RWPE2 (cell line): ENCODE results near the gene GLCE.

Experiments
- ATAC-seq: fragments of 200-7000 bp; cut with Tn5 transposase; 3 replicates; pipeline ENCODE4 v1.9.1; 2021; ENCODE audit warnings: low read depth
- DNase-seq: peaks from one replicate; pipeline ENCODE4 v3.0.0-alpha.2; 2020; ENCODE audit warnings: low spot score
- H3K27ac ChIP-seq: fragments of 450-650 bp; 2 replicates; pipeline ENCODE4 v1.5.1; 2017; ENCODE audit warnings: mild to moderate bottlenecking; ENCODE audit not compliant: poor library complexity, severe bottlenecking
- H3K27me3 ChIP-seq: fragments of 250-450 bp; sonication (Bioruptor Pico); 2 replicates; pipeline ENCODE4 v1.5.1; 2021; ENCODE audit warnings: mild to moderate bottlenecking, moderate library complexity; ENCODE audit not compliant: insufficient read depth, poor library complexity, severe bottlenecking
- H3K36me3 ChIP-seq: fragments of 250-450 bp; sonication (Bioruptor Pico); 2 replicates; pipeline ENCODE4 v1.5.1; 2020; ENCODE audit warnings: low read depth, mild to moderate bottlenecking, moderate library complexity
- H3K4me1 ChIP-seq: fragments of 250-450 bp; sonication (Bioruptor Pico); 2 replicates; pipeline ENCODE4 v1.5.1; 2021; ENCODE audit warnings: mild to moderate bottlenecking, moderate library complexity; ENCODE audit not compliant: insufficient read depth, poor library complexity, severe bottlenecking
- H3K4me3 ChIP-seq: fragments of 250-450 bp; sonication (Bioruptor Pico); 2 replicates; pipeline ENCODE4 v1.5.1; 2021; ENCODE audit warnings: mild to moderate bottlenecking, moderate library complexity; ENCODE audit not compliant: severe bottlenecking
- H3K9me3 ChIP-seq: fragments of 250-450 bp; sonication (Bioruptor Pico); 2 replicates; pipeline ENCODE4 v1.5.1; 2021; ENCODE audit warnings: mild to moderate bottlenecking, moderate library complexity; ENCODE audit not compliant: severe bottlenecking
- CTCF ChIP-seq: fragments of 450-650 bp; IDR thresholded peaks from one replicate; pipeline ENCODE4 v1.5.1; 2017; ENCODE audit warnings: mild to moderate bottlenecking, moderate library complexity; ENCODE audit not compliant: poor library complexity, severe bottlenecking

The GLCE gene

DNA sequence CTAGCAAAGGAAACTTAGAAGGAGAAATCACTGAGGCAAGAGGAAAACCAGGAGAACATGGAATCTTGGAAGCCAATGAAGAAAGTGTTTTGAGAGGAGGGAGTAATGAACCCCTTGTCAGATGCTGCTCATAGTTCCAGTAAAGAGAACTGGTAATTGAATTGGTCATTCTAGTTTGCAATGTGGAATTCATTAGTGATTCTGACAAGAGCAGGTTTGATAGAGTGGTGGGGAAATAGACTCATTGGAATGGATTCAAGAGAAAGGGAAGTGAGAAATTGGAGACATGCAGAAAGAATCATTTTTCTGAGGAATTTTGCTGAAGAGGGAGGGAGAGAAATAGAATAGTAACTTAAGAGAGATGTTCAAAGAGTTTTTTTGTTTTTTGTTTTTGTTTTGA, 21.0 kb downstream of the GLCE start:
- DNase-seq (no peak), ATAC-seq (no peak)
- no peaks in the 10 kb centered on the region for H3K9me3 ChIP-seq
- no peak for TF ChIP-seq CTCF
- H3K4me3 ChIP-seq = no peak overlapping the region
- no peaks in the 10 kb centered on the region for H3K27me3 ChIP-seq
- H3K27ac ChIP-seq = no peak overlapping the region
- no peaks in the 10 kb centered on the region for H3K4me1 ChIP-seq
- no peaks in the 10 kb centered on the region for H3K36me3 ChIP-seq

DNA sequence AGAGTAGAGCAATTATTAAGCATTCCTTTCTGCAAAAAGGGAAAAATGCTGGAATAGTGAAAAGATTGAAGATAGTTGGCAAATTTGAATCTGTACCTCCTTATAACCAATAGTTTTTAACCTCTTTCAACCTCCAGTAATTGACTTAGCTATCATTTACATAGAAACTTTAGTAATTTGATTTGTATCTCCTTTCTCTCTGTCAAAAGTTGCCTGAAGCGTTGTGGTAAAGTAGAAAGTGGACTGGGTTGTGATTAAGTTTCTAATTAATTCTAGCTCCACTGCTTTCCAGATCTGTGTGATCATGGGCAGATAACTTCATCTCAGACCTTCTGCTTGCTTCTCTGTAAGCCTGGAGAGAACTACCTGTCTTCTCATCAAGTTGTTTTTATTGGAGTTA, 24.8 kb downstream of the GLCE start:
- TF ChIP-seq CTCF = no peak
- H3K36me3 ChIP-seq = no peaks in the 10 kb centered on the region
- H3K27me3 ChIP-seq = no peaks in the 10 kb centered on the region
- no peak overlapping the region for H3K27ac ChIP-seq
- H3K4me3 ChIP-seq = no peak overlapping the region
- DNase-seq (no peak), ATAC-seq (no peak)
- H3K4me1 ChIP-seq = no peaks in the 10 kb centered on the region
- H3K9me3 ChIP-seq = no peaks in the 10 kb centered on the region

GRCh38 chr15:69185706-69186105, 25.3 kb downstream of the GLCE start:
- no peak for DNase-seq
- Histone ChIP-seq H3K36me3 (no peaks in the 10 kb centered on the region), H3K4me1 (no peaks in the 10 kb centered on the region), H3K27me3 (no peaks in the 10 kb centered on the region), H3K27ac (no peak overlapping the region), H3K4me3 (no peak overlapping the region), H3K9me3 (no peaks in the 10 kb centered on the region)
- no peak for ATAC-seq
- TF ChIP-seq CTCF = no peak

GRCh38 chr15:69189157-69189556, 28.7 kb downstream of the GLCE start:
- DNase-seq (no peak), ATAC-seq (no peak)
- TF ChIP-seq CTCF = no peak
- Histone ChIP-seq H3K27me3 (no peaks in the 10 kb centered on the region), H3K9me3 (no peaks in the 10 kb centered on the region), H3K27ac (no peak overlapping the region), H3K36me3 (no peaks in the 10 kb centered on the region), H3K4me1 (peaks cover 6% of the 10 kb centered on the region), H3K4me3 (no peak overlapping the region)

GRCh38 chr15:69190091-69190490, 29.7 kb downstream of the GLCE start:
- no peak overlapping the region for H3K27ac ChIP-seq
- no peaks in the 10 kb centered on the region for H3K27me3 ChIP-seq
- H3K4me1 ChIP-seq = peaks cover 14% of the 10 kb centered on the region
- no peak for TF ChIP-seq CTCF
- no peaks in the 10 kb centered on the region for H3K9me3 ChIP-seq
- no peak overlapping the region for H3K4me3 ChIP-seq
- ATAC-seq = no peak
- H3K36me3 ChIP-seq = no peaks in the 10 kb centered on the region
- DNase-seq = no peak
